Endothelial cell of umbilical vein (primary cell): ENCODE results near the gene GRXCR1. TPM values are rescaled to one million over a fixed set of nuclear protein-coding genes. Genes with fewer than 3 reads are reported as not detected.

Experiments
- BruUV-seq: library from RNA; stranded (reverse); fragments of 400-500 nt; replicated peaks from 2 replicates; lab custom pipeline; 2021; lab: Mats Ljungman, UMichigan
- CTCF ChIA-PET: fragments of 300-600, 350-600 bp; sonication (Branson Sonifier 250); formaldehyde crosslinking; loops from one replicate; lab custom pipeline; 2021; ENCODE audit warnings: antibody characterized with exemption, inconsistent platforms; lab: Charles Lee
- POLR2A ChIA-PET: fragments of 300-600, 350-600 bp; sonication (Branson Sonifier 250); formaldehyde crosslinking; loops from one replicate; lab custom pipeline; 2021; ENCODE audit warnings: antibody characterized with exemption, inconsistent platforms; lab: Charles Lee
- DNase-seq: peaks from one replicate; pipeline ENCODE4 v3.0.0-alpha.2; 2011; ENCODE audit warnings: low read depth, low spot score
- FAIRE-seq: peaks from 2 replicates; lab custom pipeline; 2011; peaks lifted over from hg19 to GRCh38; lab: Jason Lieb, UNC
- H2AFZ ChIP-seq: 2 replicates; pipeline ENCODE4 v1.6.0; 2012; ENCODE audit warnings: low read depth, low read length, control low read depth, inconsistent platforms
- H3K27ac ChIP-seq: 2 replicates; pipeline ENCODE4 v1.5.1; 2011; ENCODE audit warnings: low read depth, mild to moderate bottlenecking, control low read depth, low read length, moderate library complexity; ENCODE audit not compliant: insufficient read depth
- H3K27me3 ChIP-seq, 2 experiments: 2 replicates each; pipeline versions ENCODE4 v1.6.0 to v1.6.1; 2011; ENCODE audit warnings: low read length in 2 of 2, mixed read lengths in 1 of 2; ENCODE audit not compliant: control insufficient read depth in 2 of 2, insufficient read depth in 2 of 2
- H3K36me3 ChIP-seq, 2 experiments: 2 replicates in 1 of 2; 3 replicates in 1 of 2; pipeline ENCODE4 v1.5.1; 2011; ENCODE audit warnings: low read length in 2 of 2, mild to moderate bottlenecking in 1 of 2, moderate library complexity in 1 of 2; ENCODE audit not compliant: control insufficient read depth in 2 of 2, insufficient read depth in 2 of 2; ENCODE audit errors: extremely low read depth in 1 of 2
- H3K4me1 ChIP-seq: 3 replicates; pipeline ENCODE4 v1.5.1; 2011; ENCODE audit warnings: mild to moderate bottlenecking, low read length; ENCODE audit not compliant: control insufficient read depth, insufficient read depth; ENCODE audit errors: extremely low read depth
- H3K4me2 ChIP-seq: 2 replicates; pipeline ENCODE4 v1.6.1; 2011; ENCODE audit warnings: low read length, control low read depth, mixed read lengths; ENCODE audit not compliant: insufficient read depth
- H3K4me3 ChIP-seq, 3 experiments: fragments of 200-600 bp in 1 of 3; sonication (generic), shearing (Covaris generic) in 1 of 3; replicated peaks in 1 of 3; 2 replicates each; pipeline ENCODE4 v1.5.1; 2011 to 2016; ENCODE audit warnings: control low read depth in 3 of 3, low read length in 3 of 3, mild to moderate bottlenecking in 2 of 3, inconsistent platforms in 1 of 3, low read depth in 1 of 3, moderate library complexity in 1 of 3; ENCODE audit not compliant: insufficient read depth in 1 of 3
- H3K79me2 ChIP-seq: 2 replicates; pipeline ENCODE4 v1.6.0; 2012; ENCODE audit warnings: low read length, inconsistent platforms; ENCODE audit not compliant: control insufficient read depth, insufficient read depth
- H3K9ac ChIP-seq: replicated peaks from 2 replicates; pipeline ENCODE3; 2011; ENCODE audit warnings: low read length, control low read depth; ENCODE audit not compliant: insufficient read depth; ENCODE audit errors: extremely low read depth
- H3K9me1 ChIP-seq: replicated peaks from 3 replicates; pipeline ENCODE4 v1.6.0; 2011; ENCODE audit warnings: mild to moderate bottlenecking, low read length; ENCODE audit not compliant: control insufficient read depth, insufficient read depth; ENCODE audit errors: extremely low read depth
- H3K9me3 ChIP-seq: replicated peaks from 2 replicates; pipeline ENCODE4 v1.5.1; 2012; ENCODE audit warnings: low read length, inconsistent platforms; ENCODE audit not compliant: control insufficient read depth, insufficient read depth
- H4K20me1 ChIP-seq: replicated peaks from 2 replicates; pipeline ENCODE3; 2011; ENCODE audit warnings: mild to moderate bottlenecking, low read length; ENCODE audit not compliant: control insufficient read depth, insufficient read depth; ENCODE audit errors: extremely low read depth
- EZH2 ChIP-seq: IDR thresholded peaks from 2 replicates; pipeline ENCODE4 v1.6.1; 2012; ENCODE audit warnings: borderline replicate concordance, low read depth, mild to moderate bottlenecking, moderate library complexity, low read length, inconsistent platforms; ENCODE audit not compliant: severe bottlenecking
- FOS ChIP-seq: IDR thresholded peaks from 2 replicates; pipeline ENCODE4 v1.6.1; 2011; ENCODE audit warnings: mild to moderate bottlenecking, low read length, moderate library complexity, borderline replicate concordance; ENCODE audit not compliant: insufficient read depth
- GATA2 ChIP-seq: IDR thresholded peaks from 2 replicates; pipeline ENCODE4 v1.7.0; 2011; ENCODE audit warnings: low read depth, mild to moderate bottlenecking, moderate library complexity, mixed read lengths, low read length; ENCODE audit not compliant: insufficient read length, insufficient read depth
- JUN ChIP-seq: IDR thresholded peaks from 2 replicates; pipeline ENCODE4 v1.6.1; 2011; ENCODE audit warnings: borderline replicate concordance, low read depth; ENCODE audit not compliant: insufficient read length, insufficient read depth
- MYC ChIP-seq: IDR thresholded peaks from one replicate; pipeline ENCODE4 v1.6.1; 2011; ENCODE audit warnings: mild to moderate bottlenecking, low read depth, low read length
- POLR2A ChIP-seq: IDR thresholded peaks from 2 replicates; pipeline ENCODE4 v1.6.1; 2012; ENCODE audit warnings: low read depth, mild to moderate bottlenecking, control low read depth, low read length
- POLR2AphosphoS5 ChIP-seq: IDR thresholded peaks from 2 replicates; pipeline ENCODE4 v1.6.1; 2012; ENCODE audit warnings: low read depth, mild to moderate bottlenecking, control low read depth, low read length, moderate library complexity; ENCODE audit not compliant: insufficient read depth
- dilution Hi-C: fragments of 300-500 bp; cut with MboI; formaldehyde crosslinking; loops from one replicate; pipeline ENCODE4 v1.15.0; 2019; ENCODE audit warnings: low sequenced_read_pairs; ENCODE audit not compliant: extremely low pct_ligation_motif_present
- intact Hi-C: fragments of 100-400 bp; cut with micrococcal nuclease; formaldehyde crosslinking; loops from one replicate; pipeline ENCODE4 v1.10.0; 2022
- polyA plus RNA-seq, 4 experiments: library from polyadenylated mRNA; depleted of rRNA in 3 of 4; stranded (reverse) in 3 of 4; unstranded in 1 of 4; fragments of >200 nt; gene quantifications; 2 replicates each; pipeline versions ENCODE4 v1.2.1 to v1.2.3, GENCODE V29; 2011 to 2012; ENCODE audit warnings: missing spikeins in 1 of 4
- total RNA-seq: library from RNA; stranded (reverse); gene quantifications from 2 replicates; pipeline ENCODE4 v1.2.3, GENCODE V29; 2021
- TF ChIP-seq, protein P1 (sequence below), 2 donors: IDR thresholded peaks; 1 replicate in 1 of 2; 2 replicates in 1 of 2; pipeline ENCODE4 v1.5.1; 2011; ENCODE audit warnings: low read length in 2 of 2, mild to moderate bottlenecking in 2 of 2, moderate library complexity in 2 of 2, control low read depth in 1 of 2, inconsistent platforms in 1 of 2, low read depth in 1 of 2; ENCODE audit not compliant: insufficient read depth in 1 of 2; ENCODE audit errors: extremely low read depth in 1 of 2
- TF ChIP-seq, protein P2 (sequence below): IDR thresholded peaks from 2 replicates; pipeline ENCODE4 v1.6.1; 2011; ENCODE audit not compliant: insufficient read depth, insufficient read length

The GRXCR1 gene
- total and polyA plus RNA-seq, 2 donors (not counting 3 experiments of a cell fraction or from before 2014, with no cell fraction given) = not detected

DNA sequence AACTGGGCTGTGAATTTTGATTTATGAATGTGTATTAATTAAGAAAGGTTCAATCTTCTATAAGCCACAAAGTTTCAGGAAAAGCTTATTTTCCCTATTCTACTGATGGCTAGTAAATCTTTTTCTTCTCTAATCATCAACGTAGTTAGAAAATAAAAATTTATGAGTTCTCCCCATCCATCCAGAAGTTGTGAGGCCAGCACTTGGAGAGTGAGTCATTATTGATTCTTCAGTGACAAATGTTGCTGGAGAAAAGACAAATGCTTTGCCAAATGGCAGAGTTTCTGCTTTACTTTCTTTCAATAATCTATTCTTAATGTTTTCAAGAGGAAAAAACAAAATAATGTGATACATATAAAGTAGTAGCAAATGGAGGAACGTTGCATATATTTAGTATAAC, 11.3 kb upstream of the GRXCR1 start:
- POLR2A ChIA-PET = no interaction called here
- no peak for DNase-seq
- Histone ChIP-seq H3K4me1 (no peaks in the 10 kb centered on the region), H3K27me3 (no peaks in the 10 kb centered on the region), H3K9me1 (no peaks in the 10 kb centered on the region), H4K20me1 (no peaks in the 10 kb centered on the region), H2AFZ (no peak overlapping the region), H3K36me3 (no peaks in the 10 kb centered on the region), H3K27ac (no peak overlapping the region), H3K9me3 (no peaks in the 10 kb centered on the region), H3K9ac (no peak overlapping the region), H3K4me3 (no peak overlapping the region), H3K79me2 (no peaks in the 10 kb centered on the region), H3K4me2 (no peak overlapping the region)
- intact Hi-C loops (no loop called here), dilution Hi-C loops (no loop called here)
- CTCF ChIA-PET = no interaction called here
- no peak for FAIRE-seq
- BruUV-seq = no TSS peak
- TF ChIP-seq, protein P1, sequence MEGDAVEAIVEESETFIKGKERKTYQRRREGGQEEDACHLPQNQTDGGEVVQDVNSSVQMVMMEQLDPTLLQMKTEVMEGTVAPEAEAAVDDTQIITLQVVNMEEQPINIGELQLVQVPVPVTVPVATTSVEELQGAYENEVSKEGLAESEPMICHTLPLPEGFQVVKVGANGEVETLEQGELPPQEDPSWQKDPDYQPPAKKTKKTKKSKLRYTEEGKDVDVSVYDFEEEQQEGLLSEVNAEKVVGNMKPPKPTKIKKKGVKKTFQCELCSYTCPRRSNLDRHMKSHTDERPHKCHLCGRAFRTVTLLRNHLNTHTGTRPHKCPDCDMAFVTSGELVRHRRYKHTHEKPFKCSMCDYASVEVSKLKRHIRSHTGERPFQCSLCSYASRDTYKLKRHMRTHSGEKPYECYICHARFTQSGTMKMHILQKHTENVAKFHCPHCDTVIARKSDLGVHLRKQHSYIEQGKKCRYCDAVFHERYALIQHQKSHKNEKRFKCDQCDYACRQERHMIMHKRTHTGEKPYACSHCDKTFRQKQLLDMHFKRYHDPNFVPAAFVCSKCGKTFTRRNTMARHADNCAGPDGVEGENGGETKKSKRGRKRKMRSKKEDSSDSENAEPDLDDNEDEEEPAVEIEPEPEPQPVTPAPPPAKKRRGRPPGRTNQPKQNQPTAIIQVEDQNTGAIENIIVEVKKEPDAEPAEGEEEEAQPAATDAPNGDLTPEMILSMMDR (IDR thresholded peaks at IDR 0.05; ENCODE audit: extremely low read depth in 1 of 2, insufficient read depth in 1 of 2, low read depth in 1 of 2, low read length in 2 of 2) = no peak
- TF ChIP-seq JUN = no peak
- TF ChIP-seq FOS = no peak
- no peak for TF ChIP-seq POLR2A

DNA sequence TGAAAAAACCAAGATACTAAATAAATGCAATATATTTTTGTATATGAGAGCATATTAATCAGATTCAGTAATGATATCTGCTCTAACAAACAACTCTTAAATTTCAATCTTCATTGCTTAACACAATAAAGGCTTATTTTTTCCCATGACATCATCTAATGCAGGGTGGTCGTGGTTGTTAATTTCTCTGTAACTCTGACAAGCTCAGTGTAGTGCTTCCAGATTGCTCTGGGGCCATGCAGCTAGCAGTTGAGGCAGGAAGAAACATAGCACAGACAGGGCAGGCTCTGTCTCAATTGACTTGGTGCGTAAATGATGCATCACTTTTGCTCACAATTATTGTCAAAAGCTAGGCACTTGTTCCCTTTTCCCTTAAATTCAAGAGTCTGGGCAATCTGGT, 869 bp upstream of the GRXCR1 start:
- FAIRE-seq = no peak

More for the DNA sequence above, 869 bp upstream of the GRXCR1 start:
- dilution Hi-C loops = no loop called here
- no peak for DNase-seq
- Histone ChIP-seq H3K36me3 (no peaks in the 10 kb centered on the region), H3K9me3 (no peaks in the 10 kb centered on the region), H3K27ac (no peak overlapping the region), H3K4me2 (no peak overlapping the region), H3K79me2 (no peaks in the 10 kb centered on the region), H3K4me1 (no peaks in the 10 kb centered on the region), H2AFZ (no peak overlapping the region), H3K9ac (no peak overlapping the region), H4K20me1 (no peaks in the 10 kb centered on the region), H3K9me1 (no peaks in the 10 kb centered on the region), H3K4me3 (no peak overlapping the region), H3K27me3 (no peaks in the 10 kb centered on the region)
- ChIA-PET CTCF (no interaction called here), POLR2A (no interaction called here)
- BruUV-seq = no TSS peak
- intact Hi-C loops = no loop called here
- TF ChIP-seq, protein P1 (IDR thresholded peaks at IDR 0.05; ENCODE audit: extremely low read depth in 1 of 2, insufficient read depth in 1 of 2, low read depth in 1 of 2, low read length in 2 of 2) = no peak
- TF ChIP-seq POLR2AphosphoS5 (no peak), MYC (no peak), POLR2A (no peak), FOS (no peak), EZH2 (no peak), GATA2 (no peak), JUN (no peak)
- TF ChIP-seq, protein P2, sequence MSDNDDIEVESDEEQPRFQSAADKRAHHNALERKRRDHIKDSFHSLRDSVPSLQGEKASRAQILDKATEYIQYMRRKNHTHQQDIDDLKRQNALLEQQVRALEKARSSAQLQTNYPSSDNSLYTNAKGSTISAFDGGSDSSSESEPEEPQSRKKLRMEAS = no peak
